ENCODE measurements around the gene OR10G3.
"Not testable (repeated sequence)": the region's sequence is repeated elsewhere in the genome, so short reads cannot be mapped to it uniquely, and the experiment has no call there.

Gene OR10G3

GRCh38 chr14:21579976-21580375 is at the start of gene OR10G3:
Gene OR10G3 (minus strand): TSS chr14:21580076. CDS start chr14:21570744, 9,332 bp downstream.
- DNase-seq: no peak

- no peak for DNase-seq
Observed at GRCh38 chr14:21626491-21627230, 46.8 kb upstream of the OR10G3 start.

- DNase-seq: no peak
Observed at GRCh38 chr14:21617614-21618013, 37.7 kb upstream of the OR10G3 start.

GRCh38 chr14:21614240-21614639 is 34.4 kb upstream of the OR10G3 start:
- no peak for DNase-seq

GRCh38 chr14:21612324-21612723 is 32.4 kb upstream of the OR10G3 start:
- DNase-seq: no peak

- DNase-seq: not testable (repeated sequence)
Observed at GRCh38 chr14:21602181-21602580, 22.3 kb upstream of the OR10G3 start.

- no peak for DNase-seq
Observed at GRCh38 chr14:21589317-21589716, 9.4 kb upstream of the OR10G3 start.

- no peak for DNase-seq
Observed at GRCh38 chr14:21575661-21576060, 4.2 kb downstream of the OR10G3 start.

- DNase-seq: no peak
Observed at GRCh38 chr14:21572604-21573003, 7.3 kb downstream of the OR10G3 start.

GRCh38 chr14:21558703-21559170 is 21.1 kb downstream of the OR10G3 start:
- DNase-seq: no peak

- peak; percentile 96 for DNase-seq
Observed at GRCh38 chr14:21557084-21557901, 22.6 kb downstream of the OR10G3 start.

- no peak for DNase-seq
Observed at GRCh38 chr14:21556378-21557083, 23.3 kb downstream of the OR10G3 start.

- DNase-seq: no peak
Observed at GRCh38 chr14:21553266-21553665, 26.6 kb downstream of the OR10G3 start.

GRCh38 chr14:21544588-21544987 is 35.3 kb downstream of the OR10G3 start:
- not testable (repeated sequence) for DNase-seq

GRCh38 chr14:21543963-21544362 is 35.9 kb downstream of the OR10G3 start:
- no peak for DNase-seq

GRCh38 chr14:21543521-21543960 is 36.3 kb downstream of the OR10G3 start:
- DNase-seq: no peak

- DNase-seq: no peak
Observed at GRCh38 chr14:21541413-21542074, 38.3 kb downstream of the OR10G3 start.

GRCh38 chr14:21539189-21539940 is 40.5 kb downstream of the OR10G3 start:
- no peak for DNase-seq

- no peak for DNase-seq
Observed at GRCh38 chr14:21537090-21537424, 42.8 kb downstream of the OR10G3 start.

- no peak for DNase-seq
Observed at GRCh38 chr14:21536418-21537089, 43.3 kb downstream of the OR10G3 start.
